ENCODE results near the gene CDCA3.
"Not testable (repeated sequence)": the region's sequence is repeated elsewhere in the genome, so short reads cannot be mapped to it uniquely, and the experiment has no call there.

CDCA3 gene

GRCh38 chr12:6851153-6851920 is at the start of gene CDCA3:
CDCA3 (minus strand) TSS chr12:6851286; CDS start chr12:6850952, 334 bp downstream.
- TF ChIP-seq, protein P1, sequence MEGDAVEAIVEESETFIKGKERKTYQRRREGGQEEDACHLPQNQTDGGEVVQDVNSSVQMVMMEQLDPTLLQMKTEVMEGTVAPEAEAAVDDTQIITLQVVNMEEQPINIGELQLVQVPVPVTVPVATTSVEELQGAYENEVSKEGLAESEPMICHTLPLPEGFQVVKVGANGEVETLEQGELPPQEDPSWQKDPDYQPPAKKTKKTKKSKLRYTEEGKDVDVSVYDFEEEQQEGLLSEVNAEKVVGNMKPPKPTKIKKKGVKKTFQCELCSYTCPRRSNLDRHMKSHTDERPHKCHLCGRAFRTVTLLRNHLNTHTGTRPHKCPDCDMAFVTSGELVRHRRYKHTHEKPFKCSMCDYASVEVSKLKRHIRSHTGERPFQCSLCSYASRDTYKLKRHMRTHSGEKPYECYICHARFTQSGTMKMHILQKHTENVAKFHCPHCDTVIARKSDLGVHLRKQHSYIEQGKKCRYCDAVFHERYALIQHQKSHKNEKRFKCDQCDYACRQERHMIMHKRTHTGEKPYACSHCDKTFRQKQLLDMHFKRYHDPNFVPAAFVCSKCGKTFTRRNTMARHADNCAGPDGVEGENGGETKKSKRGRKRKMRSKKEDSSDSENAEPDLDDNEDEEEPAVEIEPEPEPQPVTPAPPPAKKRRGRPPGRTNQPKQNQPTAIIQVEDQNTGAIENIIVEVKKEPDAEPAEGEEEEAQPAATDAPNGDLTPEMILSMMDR (IDR thresholded peaks at IDR 0.05; ENCODE audit: low read depth, low read length), result no peak

DNA sequence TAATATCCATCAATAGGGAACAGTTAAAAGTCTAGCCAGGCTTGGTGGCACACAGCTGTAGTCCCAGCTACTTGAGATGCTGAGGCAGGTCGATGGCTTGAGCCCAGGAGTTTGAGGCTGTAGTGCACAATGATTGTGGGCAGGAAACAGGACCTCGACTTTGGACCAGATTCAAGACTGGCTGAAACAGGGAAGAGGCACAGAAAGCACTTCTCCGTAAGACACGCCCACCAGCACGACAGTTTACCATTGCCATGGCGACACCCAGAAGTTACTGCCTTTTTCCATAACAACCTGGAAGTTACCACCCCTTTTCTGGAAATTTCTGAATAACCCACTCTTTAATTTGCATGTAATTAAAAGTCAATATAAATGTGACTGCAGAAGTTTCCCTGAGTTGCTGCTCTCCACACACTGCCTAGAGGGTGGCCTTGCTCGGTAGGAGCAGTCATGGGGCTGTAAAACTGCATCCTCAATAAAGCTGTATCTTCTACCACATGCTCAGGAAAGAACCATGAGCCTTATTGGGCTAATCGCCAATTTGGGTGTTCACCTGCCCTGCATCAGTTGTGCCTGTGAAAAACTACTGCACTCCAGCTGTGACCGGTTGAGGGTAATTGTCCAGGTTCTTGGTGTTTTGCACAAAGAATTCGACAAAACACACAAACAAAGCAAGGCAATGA is 48.9 kb upstream of the CDCA3 start:
- TF ChIP-seq, protein P1 (IDR thresholded peaks at IDR 0.05; ENCODE audit: low read depth, low read length), result no peak
- DNase-seq (ENCODE audit: low read depth in 2 of 2), result peak; percentile 76 to 84
- H3K4me3 ChIP-seq (replicated peaks in 1 of 2; ENCODE audit: low read depth in 2 of 2, low read length in 2 of 2), result no peak overlapping the region

More at GRCh38 chr12:6851153-6851920, at the start of gene CDCA3:
- peak; percentile 99 for DNase-seq (ENCODE audit: low read depth in 2 of 2)
- H3K4me3 ChIP-seq (replicated peaks in 1 of 2; ENCODE audit: low read depth in 2 of 2, low read length in 2 of 2), result peak within 1 kb of the TSS; percentile 76 to 96

DNA sequence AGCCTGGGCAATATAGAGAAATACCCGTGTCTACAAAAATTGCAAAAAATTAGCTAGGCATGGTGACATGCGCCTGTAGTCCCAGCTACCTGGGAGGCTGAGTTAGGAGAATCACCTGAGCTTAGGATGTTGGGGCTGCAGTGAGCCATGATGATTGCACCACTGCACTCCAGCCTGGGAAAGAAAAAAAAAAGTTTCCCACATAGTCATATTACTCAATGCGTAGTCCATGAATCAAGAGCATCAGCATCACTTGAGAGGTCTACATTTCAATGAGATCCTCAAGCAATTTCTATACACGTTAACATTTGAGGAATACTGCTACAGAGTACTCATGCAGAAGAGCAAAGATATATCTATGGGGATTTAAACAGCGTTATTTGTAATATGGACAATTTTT is 48.3 kb upstream of the CDCA3 start:
- DNase-seq (ENCODE audit: low read depth in 2 of 2), result peak in 1 of 2 donors; percentile 46
- TF ChIP-seq, protein P1 (IDR thresholded peaks at IDR 0.05; ENCODE audit: low read depth, low read length), result no peak
- no peak overlapping the region for H3K4me3 ChIP-seq (replicated peaks in 1 of 2; ENCODE audit: low read depth in 2 of 2, low read length in 2 of 2)

DNA sequence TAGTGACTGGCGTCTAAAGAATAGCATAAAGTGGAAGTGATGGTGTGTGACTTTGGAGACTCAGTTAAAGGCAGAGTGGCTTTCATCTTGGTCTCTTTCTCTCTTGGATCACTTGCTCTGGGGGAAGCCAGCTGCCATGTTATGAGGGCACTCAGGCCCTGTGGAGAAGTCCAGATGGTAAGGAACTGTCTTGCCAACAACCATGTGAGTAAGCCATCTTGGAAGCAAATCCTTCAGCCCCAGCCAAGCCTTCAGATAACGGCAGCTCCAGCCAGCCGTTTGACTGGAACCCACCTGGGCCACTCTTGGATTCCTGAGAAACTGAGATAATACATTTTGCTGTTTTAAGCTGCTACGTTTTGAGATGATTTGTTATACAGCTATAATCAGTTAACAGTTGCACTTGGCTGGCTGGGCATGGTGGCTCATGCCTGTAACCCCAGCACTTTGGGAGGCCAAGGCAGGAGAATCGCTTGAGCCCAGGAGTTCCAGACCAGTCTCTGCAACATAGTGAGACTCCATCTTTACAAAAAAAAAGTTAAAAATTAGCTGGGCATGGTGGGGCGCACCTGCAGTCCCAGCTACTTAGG is 45.9 kb upstream of the CDCA3 start:
- no peak for DNase-seq (ENCODE audit: low read depth in 2 of 2)
- H3K4me3 ChIP-seq (replicated peaks in 1 of 2; ENCODE audit: low read depth in 2 of 2, low read length in 2 of 2), result no peak overlapping the region
- TF ChIP-seq, protein P1 (IDR thresholded peaks at IDR 0.05; ENCODE audit: low read depth, low read length), result no peak

DNA sequence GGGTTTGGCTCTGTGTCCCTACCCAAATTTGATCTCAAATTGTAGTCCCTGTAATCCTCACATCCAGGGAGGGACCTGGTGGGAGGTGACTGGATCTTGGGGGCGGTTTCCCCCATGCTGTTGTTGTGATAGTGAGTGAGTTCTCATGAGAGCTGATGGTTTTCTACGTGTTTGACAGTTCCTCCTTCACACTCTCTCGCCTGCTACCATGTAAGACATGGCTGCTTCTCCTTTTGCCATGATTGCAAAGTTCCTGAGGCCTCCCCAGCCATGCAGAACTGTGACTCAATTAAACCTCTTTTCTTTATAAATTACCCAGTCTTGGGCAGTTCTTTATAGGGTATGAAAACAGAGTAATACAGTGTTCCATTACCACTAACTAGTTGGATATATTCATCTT is 43.2 kb upstream of the CDCA3 start:
- H3K4me3 ChIP-seq (replicated peaks in 1 of 2; ENCODE audit: low read depth in 2 of 2, low read length in 2 of 2), result no peak overlapping the region
- TF ChIP-seq, protein P1 (IDR thresholded peaks at IDR 0.05; ENCODE audit: low read depth, low read length), result no peak
- DNase-seq (ENCODE audit: low read depth in 2 of 2), result no peak

DNA sequence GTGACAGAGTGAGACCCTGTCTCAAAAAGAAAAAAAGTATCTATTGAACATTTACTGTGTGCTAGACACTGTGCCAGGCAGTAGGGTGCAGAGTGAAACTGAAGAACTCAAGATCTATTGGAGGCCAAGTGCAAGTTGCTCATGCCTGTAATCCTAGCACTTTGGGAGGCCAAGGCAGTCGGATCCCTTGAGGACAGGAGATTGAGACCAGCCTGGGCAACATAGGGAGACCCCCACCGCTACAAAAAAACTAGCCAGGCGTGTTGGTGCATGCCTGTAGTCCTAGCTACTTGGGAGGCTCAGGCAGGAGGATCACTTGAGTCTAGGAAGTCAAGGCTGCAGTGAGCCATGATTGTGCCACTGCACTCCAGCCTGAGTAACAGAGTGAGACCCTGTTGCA is 41.6 kb upstream of the CDCA3 start:
- not testable (repeated sequence) for H3K4me3 ChIP-seq (replicated peaks in 1 of 2; ENCODE audit: low read depth in 2 of 2, low read length in 2 of 2); DNase-seq (ENCODE audit: low read depth in 2 of 2)

GRCh38 chr12:6891646-6892001 is 40.5 kb upstream of the CDCA3 start:
- peak overlapping the region; percentile 40 to 49 for H3K4me3 ChIP-seq (replicated peaks in 1 of 2; ENCODE audit: low read depth in 2 of 2, low read length in 2 of 2)
- TF ChIP-seq, protein P1 (IDR thresholded peaks at IDR 0.05; ENCODE audit: low read depth, low read length), result no peak
- no peak for DNase-seq (ENCODE audit: low read depth in 2 of 2)

Measured in cardiac fibroblast (primary cell).